Peyer's patch (tissue), 4 donors: Measurements from ENCODE around the gene FRMPD1.

Source experiments
- CTCF ChIP-seq, 6 experiments: fragments of 450-650 bp in 4 of 6; fragments of 200-600 bp in 2 of 6; sonication (generic) in 1 of 6; IDR thresholded peaks; one replicate each; pipeline ENCODE4 v1.5.1; 2017 to 2019; ENCODE audit warnings: antibody characterized with exemption in 6 of 6, mild to moderate bottlenecking in 3 of 6, moderate library complexity in 1 of 6
- POLR2A ChIP-seq, 2 donors: fragments of 450-650 bp; IDR thresholded peaks; one replicate each; pipeline ENCODE4 v1.5.1; 2017; ENCODE audit warnings: antibody characterized with exemption in 2 of 2, mild to moderate bottlenecking in 2 of 2, moderate library complexity in 2 of 2

GRCh38 chr9:37746448-37747270 is 95.9 kb downstream of the FRMPD1 start:
- TF ChIP-seq CTCF (IDR thresholded peaks at IDR 0.05), result no peak
- no peak for TF ChIP-seq POLR2A (IDR thresholded peaks at IDR 0.05)
